G401 (cell line): ENCODE results near the gene GON4L. TPM values are rescaled to one million over a fixed set of nuclear protein-coding genes. Genes with fewer than 3 reads are reported as not detected.
"Not testable (repeated sequence)": the region's sequence is repeated elsewhere in the genome, so short reads cannot be mapped to it uniquely, and the experiment has no call there.

Source experiments
- DNase-seq: peaks from one replicate; pipeline ENCODE4 v3.0.0-alpha.2; 2015; ENCODE audit warnings: low spot score
- in situ Hi-C: cut with HindIII; loops from 2 replicates; pipeline ENCODE4 v1.10.0; 2016; ENCODE audit warnings: low sequenced_read_pairs, mixed read lengths
- total RNA-seq: library from RNA; depleted of rRNA; stranded (reverse); fragments of >200 nt; shearing (Covaris generic); gene quantifications from 2 replicates; pipeline ENCODE4 v1.2.3, GENCODE V29; 2014

GON4L gene
- total RNA-seq, 1 experiment from 2014 or later, result 14.3 TPM

DNA sequence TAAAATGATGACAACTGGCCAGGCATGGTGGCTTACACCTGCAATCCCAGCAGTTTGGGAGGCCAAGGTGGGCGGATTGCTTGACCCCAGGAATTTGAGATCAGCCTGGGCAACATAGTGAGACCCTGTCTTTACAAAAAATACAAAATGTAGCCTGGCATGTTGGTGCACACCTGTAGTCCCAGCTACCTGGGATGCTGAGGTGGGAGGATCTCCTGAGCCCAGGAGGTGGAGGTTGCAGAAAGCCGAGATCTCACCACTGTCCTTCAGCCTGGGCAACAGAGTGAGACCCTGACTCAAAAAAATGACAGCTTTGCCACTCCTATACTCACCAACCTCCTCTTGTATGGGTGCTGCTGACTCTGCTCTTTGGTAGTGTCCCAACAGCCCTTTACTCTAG lies 20.9 kb upstream of the GON4L start:
- no peak for DNase-seq
- in situ Hi-C loops, result no loop called here

DNA sequence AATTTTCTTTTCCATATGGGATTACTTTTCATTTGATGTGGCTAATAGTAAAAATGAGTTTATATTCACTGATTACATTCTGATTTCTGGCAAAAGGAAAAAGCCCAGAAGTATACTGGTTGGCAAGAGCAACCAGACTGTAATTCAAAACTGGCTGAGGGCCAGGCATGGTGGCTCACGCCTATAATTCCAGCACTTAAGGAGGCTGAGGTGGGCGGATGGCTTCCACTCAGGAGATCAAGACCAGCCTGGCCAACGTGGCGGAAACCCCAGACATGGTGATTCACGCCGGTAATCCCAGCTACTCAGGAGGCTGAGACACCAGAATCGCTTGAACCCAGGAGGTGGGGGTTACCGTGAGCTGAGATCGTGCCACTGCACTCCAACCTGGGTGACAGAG lies 16.8 kb upstream of the GON4L start:
- peak; percentile 42 for DNase-seq
- in situ Hi-C loops, result no loop called here

DNA sequence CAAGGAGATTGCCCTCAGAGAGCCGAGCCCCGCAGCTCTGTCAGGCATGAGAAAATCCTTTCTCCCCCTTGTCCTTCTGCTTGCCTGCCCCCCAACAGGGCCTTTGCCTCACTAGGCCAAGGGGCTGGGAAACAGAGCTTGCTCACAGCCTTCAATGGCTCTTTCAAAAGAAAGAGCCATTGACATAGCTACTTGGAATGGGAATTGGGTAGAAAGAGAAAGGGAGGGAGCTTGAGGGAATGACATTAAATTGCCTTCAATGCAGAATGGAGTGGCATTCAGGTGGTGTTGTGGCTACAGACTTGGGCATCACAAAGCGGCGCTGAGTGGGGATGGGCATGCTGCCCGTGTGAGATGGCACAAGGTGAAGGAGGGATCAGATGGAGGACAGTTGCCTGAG lies 15.5 kb upstream of the GON4L start:
- DNase-seq, result peak; percentile 78
- in situ Hi-C loops, result no loop called here

DNA sequence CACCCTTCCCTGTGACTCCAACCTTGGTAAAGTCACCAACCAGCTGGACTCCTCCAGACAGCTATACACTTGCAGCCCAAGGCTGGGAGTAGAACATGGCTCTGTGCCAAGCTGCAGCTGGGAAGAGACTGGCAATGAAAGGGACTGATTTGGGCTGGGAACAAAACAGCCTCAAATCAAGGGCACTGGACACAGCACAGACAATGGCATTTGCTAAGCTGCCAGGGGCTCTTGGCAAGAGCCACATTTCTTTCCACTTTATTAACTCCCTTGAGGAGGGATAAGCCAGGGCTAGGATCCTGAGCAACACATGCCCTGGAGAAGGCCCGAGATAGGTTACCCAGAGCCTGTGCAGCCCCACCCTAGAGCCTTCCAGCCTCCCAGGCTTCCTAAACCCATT lies 14.4 kb upstream of the GON4L start:
- DNase-seq, result peak; percentile 96
- in situ Hi-C loops, result no loop called here

DNA sequence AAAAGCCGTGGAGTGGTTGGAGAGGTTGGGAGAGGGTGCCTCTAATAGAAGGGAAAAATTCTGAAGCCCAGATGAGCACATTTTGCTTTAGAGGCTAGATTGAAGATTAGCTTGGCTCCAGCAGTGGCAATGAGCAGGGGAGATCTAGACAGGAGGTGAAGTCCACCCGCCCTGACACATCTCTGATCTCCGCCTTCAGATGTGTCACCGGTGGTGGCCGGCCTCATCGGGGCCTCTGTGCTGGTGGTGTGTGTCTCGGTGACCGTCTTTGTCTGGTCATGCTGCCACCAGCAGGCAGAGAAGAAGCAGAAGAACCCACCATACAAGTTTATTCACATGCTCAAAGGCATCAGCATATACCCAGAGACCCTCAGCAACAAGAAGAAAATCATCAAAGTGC lies 10.8 kb upstream of the GON4L start:
- DNase-seq, result no peak
- in situ Hi-C loops, result no loop called here

DNA sequence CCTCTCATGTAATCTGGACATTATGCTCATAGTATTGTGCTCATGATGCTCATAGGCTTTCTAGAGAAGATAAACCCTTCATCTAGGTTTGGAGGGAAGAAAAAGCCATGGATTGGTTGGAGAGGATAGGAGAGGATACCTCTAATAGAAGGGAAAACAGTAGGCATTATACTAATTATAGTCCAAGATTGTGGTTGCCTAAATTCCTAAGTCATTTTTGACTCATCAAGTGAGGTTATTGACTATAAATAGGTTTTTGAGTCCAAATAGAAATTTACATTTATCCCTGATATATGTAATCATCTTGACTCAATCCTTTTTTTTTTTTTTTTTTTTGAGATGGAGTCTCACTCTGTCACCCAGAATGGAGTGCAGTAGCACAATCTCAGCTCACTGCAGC lies 7.4 kb upstream of the GON4L start:
- in situ Hi-C loops, result loop anchor here (5.0 kb wide), 1 partner anchor 47 kb away; no protein-coding TSS in a partner anchor

DNA sequence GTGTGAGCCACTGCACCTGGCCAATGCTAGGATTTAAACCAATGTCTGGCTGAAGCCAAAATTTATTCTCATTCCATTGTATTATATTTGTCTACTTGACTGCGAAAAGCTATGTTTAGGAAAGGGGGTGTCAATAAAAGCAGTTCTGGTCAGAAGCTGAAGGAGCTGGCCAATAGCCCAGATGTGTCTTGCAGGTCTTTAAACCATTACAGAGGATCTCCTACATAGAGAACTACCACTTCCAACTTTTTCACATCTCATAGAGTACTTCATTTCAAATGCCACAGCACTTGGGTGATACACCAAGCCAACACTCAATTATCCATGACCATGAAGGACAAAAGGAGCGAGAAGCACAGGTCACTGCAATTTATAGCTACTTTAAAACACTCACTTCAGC lies 4.9 kb upstream of the GON4L start:
- in situ Hi-C loops, result loop anchor here (5.0 kb wide), 1 partner anchor 45 kb away; no protein-coding TSS in a partner anchor
- no peak for DNase-seq

More for the DNA sequence above, 7.4 kb upstream of the GON4L start:
- DNase-seq, result no peak

DNA sequence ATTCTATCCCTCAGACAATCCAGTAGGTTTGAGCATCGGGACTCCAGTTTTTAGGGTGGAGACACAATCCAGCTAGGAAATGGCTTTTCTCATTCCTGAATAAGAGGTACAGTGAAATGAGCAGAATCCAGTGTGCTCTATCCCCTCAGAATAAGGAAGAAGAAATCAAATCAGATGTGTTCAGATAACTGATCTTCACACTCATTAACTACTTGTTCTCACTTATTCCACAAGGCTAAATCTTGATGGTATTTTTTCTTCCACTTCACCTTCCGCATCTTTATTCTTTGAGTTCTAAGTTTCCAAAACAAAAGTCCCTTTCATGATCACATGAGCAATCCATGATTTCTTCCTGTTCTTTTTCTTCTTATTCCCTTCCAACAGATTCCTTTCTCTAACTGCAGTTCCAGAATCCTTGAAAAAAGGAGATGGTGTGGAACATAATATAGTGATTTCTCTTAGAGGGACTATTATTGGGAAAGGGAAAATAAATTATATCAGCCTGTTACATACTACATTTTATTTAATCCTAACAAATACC lies 4.0 kb upstream of the GON4L start:
- in situ Hi-C loops, result loop anchor here (5.0 kb wide), 1 partner anchor 44 kb away; no protein-coding TSS in a partner anchor
- no peak for DNase-seq

DNA sequence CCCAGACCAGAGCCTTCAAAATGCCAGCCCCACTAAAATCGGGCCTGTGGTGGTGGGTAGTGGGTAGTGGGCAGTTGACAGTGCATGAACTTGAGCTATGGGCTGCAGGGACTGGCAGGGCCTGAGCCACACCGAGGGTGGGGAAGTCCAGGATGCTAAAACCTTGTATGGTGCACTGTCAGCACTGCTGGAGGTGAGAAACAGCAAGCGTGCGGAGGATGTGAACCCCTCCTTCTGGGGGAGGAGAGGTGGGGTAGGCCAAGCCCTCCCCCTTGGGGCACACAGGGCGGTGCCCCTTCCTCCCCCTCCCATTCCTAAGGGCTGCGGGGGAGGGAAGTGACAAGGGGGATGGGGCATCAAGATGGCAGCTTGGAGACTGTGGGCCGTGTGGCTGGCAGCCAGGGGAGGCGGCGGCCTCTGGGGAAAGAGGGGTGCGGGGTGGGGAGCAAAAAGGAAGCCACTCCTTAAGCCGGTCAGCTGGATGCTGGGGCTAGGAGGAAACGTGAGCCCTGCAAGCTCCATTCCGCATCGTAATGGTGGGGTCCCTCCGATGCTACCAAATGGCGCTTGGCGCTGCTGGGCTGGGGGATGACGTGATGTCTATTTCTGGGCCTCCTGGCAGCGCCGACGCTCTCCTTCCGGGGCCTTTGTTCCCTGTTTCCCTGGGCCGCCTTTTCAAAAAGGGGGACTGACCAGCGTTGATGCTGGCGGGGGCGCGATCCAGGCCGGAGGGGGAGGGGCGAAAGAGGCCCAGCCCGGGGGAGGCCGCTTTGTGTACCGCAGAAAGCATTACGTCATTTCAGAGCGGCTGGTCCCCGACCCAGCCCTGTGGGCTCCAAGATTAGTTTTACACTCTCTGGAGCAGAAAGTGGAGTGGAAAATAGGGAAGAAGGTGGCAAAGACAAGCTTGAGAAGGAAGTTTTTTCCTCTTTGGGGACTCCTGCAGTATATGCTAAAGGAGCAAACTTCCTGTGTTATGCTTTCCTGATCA lies 3.2 kb upstream of the GON4L start:
- in situ Hi-C loops, result loop anchor here (5.0 kb wide), 1 partner anchor 43 kb away; no protein-coding TSS in a partner anchor
- peak; percentile 84 for DNase-seq

DNA sequence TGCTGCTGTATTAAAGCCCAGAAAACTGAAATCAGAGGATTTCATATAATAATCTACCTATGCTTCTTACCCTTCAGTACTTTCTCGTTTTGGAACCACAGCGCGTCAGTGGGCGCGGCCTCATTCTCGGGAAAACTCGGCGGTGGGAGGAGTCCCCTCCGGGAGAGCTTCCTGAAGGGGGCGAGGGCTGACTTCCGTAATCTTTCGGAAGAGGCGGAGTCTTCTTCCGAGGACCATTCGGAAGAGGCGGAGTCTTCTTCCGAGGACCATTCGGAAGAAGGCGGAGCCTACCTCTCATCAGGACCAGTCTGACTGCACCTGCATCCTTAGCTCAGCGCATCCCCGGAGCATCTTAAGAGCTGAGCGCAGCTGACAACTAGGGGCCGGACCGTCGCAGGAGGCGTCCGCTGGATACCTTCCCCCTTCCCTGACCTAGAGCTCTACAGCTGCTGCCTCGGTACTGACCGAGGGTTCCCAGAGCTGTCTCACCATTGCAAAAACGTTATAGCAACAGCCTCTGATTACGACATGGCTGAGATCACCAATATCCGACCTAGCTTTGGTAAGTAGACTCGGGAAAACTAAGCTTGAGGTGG lies 2.3 kb upstream of the GON4L start, which contains the start of gene SYT11:
SYT11 (plus strand) TSS at position 334 of the 596 bp plus-strand sequence; CDS start at position 529, 195 bp downstream.
- DNase-seq, result peak; percentile 99
- in situ Hi-C loops, result no loop called here

DNA sequence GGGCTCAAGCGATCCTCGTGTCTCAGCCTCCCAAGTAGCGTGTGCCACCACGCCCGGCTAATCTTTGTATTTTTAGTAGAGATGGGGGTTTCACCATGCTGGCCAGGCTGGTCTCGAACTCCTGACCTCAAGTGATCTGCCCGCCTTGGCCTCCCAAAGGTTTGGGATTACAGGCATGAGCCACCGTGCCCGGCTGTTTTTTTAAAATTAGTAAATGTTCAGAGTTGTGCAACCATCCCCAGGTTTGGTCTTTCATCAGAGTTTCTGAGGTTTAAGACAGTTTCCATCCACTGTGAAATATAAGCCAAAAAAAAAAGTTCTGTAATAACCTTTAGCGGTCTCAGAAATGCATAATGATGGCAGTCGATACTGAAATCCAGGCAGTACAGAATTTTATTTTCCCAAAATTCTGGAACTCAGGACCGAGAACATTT lies 1.8 kb upstream of the GON4L start:
- DNase-seq, result no peak
- in situ Hi-C loops, result no loop called here

DNA sequence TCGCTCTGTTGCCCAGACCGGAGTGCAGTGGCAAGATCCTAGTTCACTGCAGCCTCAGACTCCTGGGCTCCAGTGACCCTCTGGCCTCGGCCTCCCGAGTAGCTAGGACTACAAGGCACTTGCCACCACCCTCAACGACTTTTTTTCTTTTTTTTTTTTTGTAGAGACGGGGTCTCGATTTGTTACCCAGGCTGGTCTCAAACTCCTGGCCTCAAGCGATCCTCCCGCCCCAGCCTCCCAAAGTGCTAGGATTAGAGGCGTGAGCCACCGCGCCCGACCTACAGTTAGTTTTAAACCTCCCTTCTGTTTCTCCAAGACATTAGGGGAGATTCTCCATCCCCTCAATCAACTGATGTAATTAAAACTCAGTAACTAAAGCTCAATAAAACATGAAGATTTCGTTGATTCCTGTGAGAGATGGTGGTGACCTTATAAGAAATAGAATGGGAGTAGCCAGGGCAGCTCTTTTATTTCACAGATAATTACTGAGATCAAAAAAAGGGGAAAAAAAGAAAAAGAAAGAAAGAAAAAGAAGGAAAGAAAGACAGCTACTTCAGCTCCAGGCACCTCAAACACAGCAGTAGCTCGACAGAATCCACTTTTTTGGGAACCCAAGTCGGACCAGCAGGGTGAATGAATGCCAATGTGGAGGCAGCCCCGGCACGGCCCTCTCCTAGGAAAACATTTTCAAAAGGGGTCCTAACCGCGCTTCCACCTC lies 598 bp downstream of the GON4L start:
- no peak for DNase-seq
- in situ Hi-C loops, result no loop called here

DNA sequence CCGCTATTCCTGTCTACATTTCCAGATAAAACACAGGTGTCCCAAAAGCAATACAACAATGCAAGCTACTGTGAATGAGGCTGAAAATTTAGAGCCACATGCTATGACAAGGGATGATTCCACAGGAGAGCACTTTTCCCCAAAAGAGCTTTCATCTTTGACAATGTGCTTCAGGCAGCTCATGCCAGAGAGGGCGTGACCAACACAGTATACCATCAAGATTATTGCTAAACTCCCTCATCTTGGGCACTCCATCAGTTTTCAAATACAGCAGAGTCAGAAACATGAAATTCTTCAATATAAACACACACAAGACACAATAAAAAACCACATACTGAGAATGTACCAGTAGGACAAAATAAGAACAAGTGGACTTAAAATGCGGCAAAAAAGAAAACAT lies 6.7 kb downstream of the GON4L start:
- in situ Hi-C loops, result no loop called here

DNA sequence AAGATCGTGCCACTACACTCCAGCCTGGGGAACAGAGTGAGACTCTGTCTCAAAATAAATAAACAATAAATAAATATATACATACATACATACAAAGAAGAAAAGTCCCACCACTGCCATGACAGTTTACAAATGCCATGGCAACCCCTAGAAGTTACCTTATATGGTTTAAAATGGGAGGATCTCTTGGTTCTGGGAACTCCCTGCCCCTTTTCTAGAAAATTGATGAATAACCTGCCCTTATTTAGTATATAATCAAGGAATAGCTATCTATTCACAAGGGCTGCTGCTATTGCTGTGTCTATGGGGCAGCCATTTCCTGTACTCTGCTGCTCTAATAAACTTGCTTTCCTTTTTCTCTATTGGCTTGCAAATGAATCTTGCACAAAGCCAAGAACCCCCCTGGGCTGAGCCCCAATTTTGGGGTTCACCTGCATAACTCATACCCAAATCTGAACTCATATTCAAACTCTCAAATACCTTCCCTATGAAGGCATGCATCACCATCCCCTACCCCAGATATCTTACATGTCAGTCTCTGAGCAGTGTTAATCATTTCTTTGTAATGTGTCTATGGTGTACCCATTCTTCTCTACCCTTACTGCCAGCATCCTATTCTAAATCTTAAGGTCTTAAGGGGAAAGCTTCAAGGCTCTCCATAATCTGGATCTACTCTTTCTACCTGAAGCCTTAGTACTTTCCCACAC lies 9.0 kb downstream of the GON4L start:
- in situ Hi-C loops, result no loop called here
- DNase-seq, result no peak

More for the DNA sequence above, 6.7 kb downstream of the GON4L start:
- no peak for DNase-seq

DNA sequence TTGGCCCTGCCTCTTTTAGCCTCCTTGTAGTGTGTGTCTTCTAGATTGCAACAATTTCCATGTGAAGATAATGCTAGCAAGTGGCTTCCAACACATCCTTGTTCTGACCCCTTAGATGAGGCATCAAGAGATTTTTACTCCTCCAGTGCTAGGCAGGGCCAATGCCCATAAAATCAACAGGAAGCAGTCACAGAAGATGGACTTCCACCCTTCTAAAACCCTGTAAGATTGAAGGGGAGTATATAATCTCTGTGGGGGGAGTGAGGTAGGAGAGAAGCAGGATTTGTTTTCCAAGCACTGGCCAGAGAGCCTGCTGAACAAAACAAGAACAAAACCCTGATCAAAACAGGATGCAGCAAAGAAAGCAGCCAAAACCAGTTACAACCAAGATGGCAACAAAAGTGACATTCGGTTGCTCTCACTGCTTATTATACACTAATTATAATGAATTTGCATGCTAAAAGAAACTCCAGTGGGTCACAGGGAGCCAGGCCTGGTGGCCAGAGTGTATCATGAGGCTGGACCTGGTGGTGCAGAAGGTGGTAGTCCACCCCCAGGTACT lies 12.1 kb downstream of the GON4L start:
- DNase-seq, result no peak
- in situ Hi-C loops, result no loop called here

DNA sequence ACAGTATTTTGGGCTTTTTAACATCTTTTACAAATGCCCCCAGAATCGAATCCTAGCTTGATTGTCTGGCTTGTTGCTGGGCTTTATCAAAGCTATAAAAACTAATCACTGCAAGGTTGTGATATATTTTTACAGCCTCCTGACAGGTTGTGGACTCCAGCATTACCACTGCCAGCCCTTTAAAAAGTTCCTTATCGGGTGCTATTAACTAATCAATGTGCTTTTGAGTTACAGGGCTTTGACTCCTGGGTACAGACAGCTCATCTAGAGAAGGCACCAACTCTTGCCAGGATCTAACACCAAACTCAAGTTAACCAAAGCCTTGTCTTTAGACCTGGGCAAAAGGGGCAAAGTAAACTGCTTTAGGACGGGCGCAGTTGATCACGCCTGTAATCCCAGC lies 16.6 kb downstream of the GON4L start:
- in situ Hi-C loops, result no loop called here
- no peak for DNase-seq

DNA sequence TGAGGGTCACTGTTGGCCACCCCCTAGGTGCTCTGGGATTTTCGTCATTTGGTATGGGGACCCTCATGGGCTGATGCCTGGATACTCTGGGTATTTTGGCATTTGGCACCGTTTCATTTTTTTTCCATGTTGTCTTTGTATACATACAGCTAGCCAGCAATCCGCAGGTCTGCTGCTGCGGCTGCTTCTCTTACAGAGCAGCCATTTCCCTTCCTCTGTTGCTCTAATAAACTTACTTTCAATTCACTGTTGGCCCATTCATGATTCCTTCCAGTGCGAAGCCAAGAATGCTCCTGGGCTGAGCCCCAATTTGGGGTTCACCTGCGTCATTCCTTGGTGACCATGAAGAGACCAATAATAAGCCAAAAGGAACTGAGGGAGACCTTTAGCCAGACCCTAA lies 21.5 kb downstream of the GON4L start:
- no peak for DNase-seq
- in situ Hi-C loops, result no loop called here

DNA sequence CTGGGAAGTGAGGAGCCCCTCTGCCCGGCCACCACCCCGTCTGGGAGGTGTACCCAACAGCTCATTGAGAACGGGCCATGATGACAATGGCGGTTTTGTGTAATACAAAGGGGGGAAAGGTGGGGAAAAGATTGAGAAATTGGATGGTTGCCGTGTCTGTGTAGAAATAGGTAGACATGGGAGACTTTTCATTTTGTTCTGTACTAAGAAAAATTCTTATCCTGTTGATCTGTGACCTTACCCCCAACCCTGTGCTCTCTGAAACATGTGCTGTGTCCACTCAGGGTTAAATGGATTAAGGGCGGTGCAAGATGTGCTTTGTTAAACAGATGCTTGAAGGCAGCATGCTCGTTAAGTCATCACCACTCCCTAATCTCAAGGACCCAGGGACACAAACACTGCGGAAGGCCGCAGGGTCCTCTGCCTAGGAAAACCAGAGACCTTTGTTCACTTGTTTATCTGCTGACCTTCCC lies 22.1 kb downstream of the GON4L start:
- DNase-seq, in situ Hi-C loops: not testable (repeated sequence)
